Eye (tissue), 1 donor: Measurements from ENCODE around the gene MIDN.
A peak's percentile ranks its signal among the peaks of the same experiment; 100 is the strongest.
"Not testable (repeated sequence)": the region's sequence is repeated elsewhere in the genome, so short reads cannot be mapped to it uniquely, and the experiment has no call there.

ENCODE experiments used
- DNase-seq: peaks from one replicate; pipeline ENCODE4 v3.0.0-alpha.2; 2015

The MIDN gene

DNA sequence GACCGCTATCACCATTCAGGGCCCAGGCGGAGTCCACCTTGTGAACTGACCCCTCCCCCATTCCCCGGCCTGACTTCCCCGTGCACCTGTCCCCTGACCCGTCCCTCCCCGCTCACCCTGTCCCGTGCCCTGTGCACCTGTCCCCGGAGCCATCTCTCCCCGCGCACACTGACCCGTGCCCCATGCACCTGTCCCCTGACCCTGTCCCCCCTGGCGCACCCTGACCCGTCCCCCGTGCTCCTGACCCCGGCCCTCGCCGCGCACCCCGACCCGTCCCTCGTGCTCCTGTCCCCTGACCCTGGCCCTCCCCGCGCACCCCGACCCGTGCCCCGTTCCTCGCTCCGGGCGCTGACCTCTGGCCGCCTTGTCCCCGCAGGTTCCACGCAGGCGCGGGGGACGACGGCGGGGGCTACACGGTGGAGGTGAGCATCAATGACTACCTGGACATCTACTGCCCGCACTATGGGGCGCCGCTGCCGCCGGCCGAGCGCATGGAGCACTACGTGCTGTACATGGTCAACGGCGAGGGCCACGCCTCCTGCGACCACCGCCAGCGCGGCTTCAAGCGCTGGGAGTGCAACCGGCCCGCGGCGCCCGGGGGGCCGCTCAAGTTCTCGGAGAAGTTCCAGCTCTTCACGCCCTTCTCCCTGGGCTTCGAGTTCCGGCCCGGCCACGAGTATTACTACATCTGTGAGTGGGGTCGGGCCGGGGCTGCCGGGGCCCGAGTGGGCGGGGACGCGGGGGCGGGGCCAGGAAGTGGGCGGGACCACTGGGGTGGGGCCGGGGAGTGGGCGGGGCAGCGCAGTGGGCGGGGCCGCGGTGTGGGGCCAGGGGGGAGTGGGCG lies 47.0 kb downstream of the MIDN start:
- DNase-seq, result no peak

DNA sequence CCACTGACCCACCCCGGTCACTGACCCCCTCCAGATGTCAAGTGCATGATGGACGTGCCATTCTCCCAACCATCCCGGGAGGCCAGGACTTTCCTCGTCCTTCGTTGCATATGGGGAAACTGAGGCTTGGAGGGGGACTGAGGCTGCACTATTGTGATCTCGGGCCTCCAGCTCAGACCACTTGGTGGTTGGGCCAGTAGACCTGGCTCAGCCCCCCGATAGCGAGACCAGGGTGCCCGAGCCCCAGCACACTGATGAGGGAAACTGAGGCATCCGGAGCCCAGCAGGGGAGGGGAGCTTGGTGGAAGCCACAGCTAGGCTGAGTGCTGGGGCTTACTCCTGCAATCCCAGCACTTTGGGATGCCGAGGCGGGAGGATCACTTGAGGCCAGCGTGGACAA lies 47.7 kb downstream of the MIDN start:
- no peak for DNase-seq

DNA sequence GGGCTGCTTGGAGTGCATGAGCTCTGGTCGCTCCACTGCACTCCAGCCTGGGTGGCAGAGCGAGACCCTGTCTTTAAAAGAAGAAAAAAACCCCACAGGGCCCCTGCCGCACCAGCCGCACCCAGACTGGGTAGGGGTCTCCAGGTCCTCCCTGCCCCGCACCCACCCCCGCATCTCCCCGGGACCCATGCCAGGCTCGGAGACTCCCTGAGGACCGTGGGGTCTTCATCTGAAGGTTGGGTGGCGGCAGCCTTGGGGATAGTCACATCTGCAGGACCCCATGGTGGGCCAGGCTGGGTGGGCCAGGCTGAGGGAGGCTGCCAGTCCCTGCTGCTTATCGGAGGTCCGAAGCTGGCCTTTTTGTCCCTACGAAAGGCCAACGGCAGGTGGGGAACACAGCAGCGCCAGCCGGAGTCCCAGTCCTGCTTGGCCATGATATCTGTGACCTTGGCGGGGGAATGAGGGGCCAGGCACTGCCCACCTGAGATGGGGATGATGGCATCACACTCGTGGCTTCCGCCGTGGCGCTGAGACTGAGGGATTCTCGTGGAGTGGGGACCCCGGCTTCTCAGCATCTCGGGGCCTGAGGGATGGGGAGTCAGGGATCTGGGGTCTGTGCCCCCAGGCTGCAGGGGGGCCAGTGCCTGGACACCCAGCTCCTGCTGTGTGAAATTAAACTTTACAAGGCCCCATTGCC lies 48.3 kb downstream of the MIDN start:
- DNase-seq, result no peak

DNA sequence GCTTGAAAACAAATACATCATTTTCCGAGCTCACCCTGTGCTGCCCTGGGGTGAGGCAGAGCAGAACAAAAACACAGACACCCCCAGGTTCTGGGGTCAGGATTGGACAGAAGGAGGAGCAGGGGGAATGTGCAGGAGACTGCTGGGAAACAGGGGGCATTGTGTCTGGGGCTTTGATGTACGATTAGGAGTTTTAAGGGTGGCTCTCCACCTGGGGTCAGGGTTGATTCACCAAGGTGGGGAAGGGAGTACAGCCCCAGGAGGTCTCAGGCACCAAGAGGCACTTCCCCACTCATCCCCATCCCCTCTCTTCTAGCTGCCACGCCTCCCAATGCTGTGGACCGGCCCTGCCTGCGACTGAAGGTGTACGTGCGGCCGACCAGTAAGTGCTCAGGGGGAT lies 49.9 kb downstream of the MIDN start:
- DNase-seq, result no peak

DNA sequence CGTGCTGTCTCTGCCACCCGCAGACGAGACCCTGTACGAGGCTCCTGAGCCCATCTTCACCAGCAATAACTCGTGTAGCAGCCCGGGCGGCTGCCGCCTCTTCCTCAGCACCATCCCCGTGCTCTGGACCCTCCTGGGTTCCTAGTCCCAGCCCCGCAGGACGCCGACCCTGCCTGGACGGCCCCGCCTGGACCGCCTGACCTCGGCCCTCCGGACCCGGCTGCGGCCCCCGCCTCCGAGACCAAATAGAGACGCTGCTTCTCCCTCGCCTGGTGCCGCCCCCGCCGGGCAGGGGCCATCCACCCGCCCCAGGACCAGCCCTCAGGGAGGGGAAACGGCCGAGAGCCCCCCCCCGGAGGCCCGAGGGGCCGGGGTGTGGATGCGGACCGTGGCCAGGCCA lies 51.4 kb downstream of the MIDN start:
- no peak for DNase-seq

DNA sequence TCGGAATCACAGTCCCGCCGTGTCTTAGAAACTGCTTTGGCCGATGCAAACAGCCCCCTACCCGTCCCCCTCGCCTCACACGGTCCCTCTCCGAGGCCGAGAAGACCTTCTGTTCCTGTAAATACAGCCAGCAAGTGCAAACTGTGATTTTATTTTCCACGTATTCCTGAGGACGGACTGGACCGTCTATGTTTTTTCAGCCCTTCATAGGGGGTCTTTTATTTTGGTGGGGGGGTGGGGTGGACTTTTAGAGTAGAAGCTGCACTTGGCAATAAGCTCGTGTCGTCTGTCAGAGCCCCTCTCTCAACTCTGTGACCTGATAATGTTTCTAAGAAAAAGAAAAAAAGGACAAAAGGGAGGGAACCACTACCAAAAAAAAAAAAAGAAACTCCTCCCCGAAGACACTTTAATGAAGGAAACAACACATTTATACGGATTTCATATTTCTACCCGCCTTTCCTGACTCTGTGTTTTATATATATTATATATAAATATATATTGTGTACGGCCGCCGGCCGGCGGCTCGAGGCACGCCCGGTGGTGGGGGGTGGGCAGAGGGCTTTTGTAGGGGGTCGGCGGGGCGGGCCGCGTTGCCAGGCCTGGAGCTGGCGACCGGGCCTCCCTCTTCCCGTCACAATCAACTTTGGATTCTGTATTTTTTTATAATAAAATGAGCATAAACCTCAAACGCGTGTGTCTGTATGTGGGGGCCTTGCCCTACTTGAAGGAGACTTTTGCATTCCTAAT lies 52.5 kb downstream of the MIDN start:
- DNase-seq, result no peak

DNA sequence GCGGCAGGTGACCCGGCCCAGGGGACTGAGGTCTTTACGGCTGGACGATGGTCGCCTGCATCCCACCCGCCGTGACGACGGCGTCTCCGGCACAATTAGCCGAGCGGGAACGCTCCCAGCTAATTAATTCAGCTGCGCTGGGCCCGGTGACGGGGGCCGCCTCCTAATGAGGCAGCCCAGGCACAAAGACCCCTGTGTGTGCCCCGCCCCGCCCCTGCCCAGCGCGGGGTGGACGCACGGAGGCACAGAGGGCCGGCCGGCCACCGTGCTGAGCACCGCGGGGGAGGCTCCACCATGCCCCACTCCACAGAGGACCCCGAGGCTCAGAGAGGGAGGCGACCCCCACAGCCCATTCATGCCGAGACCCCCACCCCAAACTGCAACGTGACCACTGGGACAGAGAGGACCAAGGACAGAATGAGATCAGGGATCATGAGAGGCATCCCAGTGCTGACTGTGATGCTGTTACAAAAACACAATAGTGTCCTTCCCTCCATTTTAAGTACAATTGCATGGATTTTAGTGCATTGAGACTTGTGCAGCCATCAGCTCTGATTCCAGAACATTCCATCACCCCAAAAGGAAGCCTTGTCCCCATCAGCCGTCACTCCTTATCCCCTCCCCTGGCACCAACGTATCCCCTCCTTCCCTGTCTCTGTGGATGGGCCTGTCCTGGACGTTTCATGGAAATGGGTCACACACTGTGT lies 54.3 kb downstream of the MIDN start:
- DNase-seq, result peak; percentile 85

DNA sequence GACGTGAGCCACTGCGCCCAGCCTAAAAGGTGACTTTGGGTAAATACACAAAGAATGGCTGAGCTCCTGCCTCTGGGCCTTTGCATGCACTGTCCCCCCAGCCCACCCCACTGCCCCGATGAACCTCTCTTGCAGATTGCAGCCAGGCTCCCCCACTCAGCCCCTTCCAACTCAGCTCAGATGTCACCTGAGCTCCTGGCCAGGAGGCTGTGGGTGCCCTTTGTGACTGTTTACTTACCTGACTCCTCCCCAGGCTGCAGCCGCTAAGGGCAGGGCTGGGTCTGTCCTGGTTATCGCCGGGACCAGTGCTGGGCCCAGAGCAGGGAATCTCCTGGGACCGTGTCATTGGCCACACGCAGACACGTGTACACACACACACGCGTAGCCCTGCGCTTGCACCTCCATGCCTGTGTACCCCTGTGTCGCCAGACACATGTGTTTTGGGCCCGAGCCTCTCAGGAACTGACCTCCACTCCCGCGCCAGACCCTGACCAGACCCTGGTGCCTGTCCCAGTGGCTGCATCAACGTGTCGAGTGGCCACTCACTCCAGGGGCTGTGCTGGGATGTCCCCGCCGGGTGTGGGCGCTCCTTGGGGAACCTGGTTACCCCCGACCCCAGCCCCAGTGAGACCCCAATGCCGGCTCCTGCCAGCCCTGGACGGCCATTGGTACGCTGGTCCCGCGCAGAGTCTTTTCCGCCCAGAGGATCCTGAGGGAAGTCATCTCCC lies 56.0 kb downstream of the MIDN start:
- DNase-seq, result no peak

DNA sequence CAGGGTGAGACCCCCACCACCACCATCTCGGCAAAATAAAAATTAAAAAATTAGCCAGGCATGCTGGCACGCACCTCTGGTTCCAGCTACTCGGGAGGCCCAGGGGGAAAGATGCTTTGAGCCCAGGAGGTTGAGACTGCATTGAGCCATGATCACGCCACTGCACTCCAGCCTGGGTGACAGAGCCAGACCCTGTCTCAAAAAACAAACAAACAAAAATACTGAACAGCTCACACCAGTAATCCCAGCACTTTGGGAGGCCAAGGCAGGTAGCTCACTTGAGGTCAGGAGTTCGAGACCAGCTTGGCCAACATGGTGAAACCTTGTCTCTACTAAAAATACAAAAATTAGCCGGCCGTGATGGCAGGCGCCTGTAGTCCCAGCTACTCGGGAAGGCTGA lies 57.0 kb downstream of the MIDN start:
- DNase-seq, result not testable (repeated sequence)

DNA sequence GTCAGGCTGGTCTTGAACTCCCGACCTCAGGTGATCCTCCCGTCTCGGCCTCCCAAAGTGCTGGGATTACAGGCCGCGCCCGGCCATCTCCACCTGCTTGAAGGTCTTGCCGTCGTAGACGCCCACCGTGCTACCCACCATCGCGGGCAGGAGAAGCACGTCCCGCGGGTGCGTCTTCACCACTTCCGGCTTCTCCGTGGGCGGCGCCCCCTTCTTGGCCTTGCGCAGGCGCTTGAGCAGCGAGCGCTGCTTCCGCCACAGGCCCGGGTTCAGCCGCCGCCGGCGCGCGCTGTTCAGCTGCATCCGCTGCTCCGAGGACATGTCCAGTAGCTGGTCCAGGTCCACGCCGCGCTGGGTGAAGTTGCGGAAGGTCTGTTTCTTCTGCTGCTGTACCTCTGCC lies 58.9 kb downstream of the MIDN start:
- DNase-seq, result no peak

DNA sequence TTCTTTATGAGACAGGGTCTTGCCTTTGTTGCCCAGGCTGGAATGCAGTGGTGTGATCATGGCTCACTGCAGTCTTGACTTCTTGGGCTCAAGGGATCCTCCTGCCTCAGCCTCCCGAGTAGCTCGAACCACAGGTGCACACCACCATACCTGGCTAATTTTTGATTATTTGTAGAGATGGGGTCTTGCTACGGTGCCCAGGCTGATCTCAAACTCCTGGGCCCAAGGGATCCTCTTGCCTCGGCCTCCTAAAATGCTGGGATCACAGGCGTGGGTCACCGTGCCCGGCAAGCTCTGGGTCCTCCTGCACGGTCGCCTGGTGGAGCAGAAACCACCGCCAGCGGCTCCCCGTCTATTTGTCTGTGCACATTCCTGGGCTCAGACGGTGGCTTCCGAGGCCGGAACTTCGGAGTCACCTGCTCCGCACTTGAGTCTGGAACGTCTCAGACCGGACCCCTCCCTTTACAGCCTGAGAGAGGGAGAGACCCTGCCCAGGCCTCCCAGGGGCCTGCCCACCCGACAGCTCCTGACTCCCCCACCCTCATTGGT lies 59.4 kb downstream of the MIDN start:
- DNase-seq, result no peak

DNA sequence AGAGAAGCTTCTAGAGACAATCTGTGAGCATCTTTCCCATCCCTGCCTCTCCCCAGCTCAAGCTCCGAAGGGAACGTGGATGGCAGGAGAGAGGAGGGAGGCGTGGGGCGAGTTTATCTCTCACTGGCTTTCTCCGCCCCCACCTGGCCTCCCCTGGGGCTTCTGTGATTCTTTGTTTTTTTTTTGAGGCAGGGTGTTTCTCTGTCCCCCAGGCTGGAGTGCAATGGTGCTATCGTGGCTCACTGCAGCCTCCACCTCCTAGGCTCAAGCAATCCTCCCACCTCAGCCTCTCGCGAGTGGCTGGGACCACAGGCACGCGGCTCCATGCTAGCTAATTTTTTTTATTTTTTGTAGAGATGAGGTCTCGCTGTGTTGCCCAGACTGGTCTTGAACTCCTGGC lies 60.3 kb downstream of the MIDN start:
- DNase-seq, result no peak
